SK-N-MC (cell line): ENCODE measurements around the gene C2orf72.

ENCODE experiments used
- EZH2 ChIP-seq: fragments of 200-600 bp; sonication (generic); IDR thresholded peaks from one replicate; pipeline ENCODE4 v1.6.1; 2017; ENCODE audit warnings: antibody characterized with exemption
- FOXP2 ChIP-seq: optimal IDR thresholded peaks from 2 replicates; pipeline ENCODE3; 2011; ENCODE audit warnings: mild to moderate bottlenecking, moderate library complexity; ENCODE audit not compliant: insufficient read depth; ENCODE audit errors: extremely low read length, control extremely low read depth
- POLR2AphosphoS5 ChIP-seq: IDR thresholded peaks from 2 replicates; pipeline ENCODE4 v1.6.1; 2012; ENCODE audit warnings: mild to moderate bottlenecking, low read depth, low read length, borderline replicate concordance

DNA sequence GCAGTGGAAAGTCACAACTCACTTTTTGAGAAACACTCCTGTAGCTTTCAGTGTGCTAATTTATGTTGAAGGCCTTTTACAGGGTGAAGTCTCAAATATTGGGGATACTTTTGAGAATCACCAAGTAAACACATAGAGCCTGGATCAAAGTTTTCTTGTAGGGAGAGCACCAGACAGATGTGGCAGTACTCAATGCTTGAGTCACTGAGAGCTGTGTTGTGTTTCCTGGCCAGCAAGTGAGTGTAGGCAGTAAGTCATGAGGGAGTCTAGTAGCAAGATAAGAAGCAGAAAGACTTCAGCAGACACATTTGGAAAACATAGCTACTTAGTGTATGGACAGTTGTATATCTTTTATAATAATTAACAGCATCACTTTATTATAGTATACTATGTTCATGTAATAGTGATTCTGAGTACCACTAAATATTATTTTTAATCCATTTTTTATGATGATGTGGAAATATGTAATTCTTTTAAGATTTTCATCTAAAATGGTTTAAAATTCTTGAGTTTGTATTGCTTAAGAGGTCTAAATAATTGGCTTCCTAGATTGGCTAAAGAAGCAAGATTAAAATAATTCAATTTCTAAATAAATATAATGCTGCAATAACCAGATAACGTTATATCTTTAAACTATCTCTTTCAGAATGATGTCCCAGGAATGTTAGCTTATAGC lies 32.2 kb downstream of the C2orf72 start:
- TF ChIP-seq POLR2AphosphoS5 (no peak), EZH2 (no peak), FOXP2 (no peak)
